Mucosa of rectum (tissue), 2 donors: ENCODE results near the gene TMOD2.

Experiments
- H3K27ac ChIP-seq, 2 donors: one replicate each; pipeline ENCODE4 v1.7.0; 2013; ENCODE audit warnings: inconsistent platforms in 2 of 2, low read depth in 2 of 2, low read length in 2 of 2
- H3K27me3 ChIP-seq, 2 donors: one replicate each; pipeline ENCODE4 v1.7.0; 2013; ENCODE audit warnings: low read length in 2 of 2; ENCODE audit not compliant: control insufficient read depth in 2 of 2, insufficient read depth in 2 of 2
- H3K36me3 ChIP-seq, 2 donors: one replicate each; pipeline ENCODE4 v1.7.0; 2013; ENCODE audit warnings: low read length in 2 of 2; ENCODE audit not compliant: control insufficient read depth in 2 of 2, insufficient read depth in 2 of 2
- H3K4me1 ChIP-seq, 2 donors: one replicate each; pipeline ENCODE4 v1.7.0; 2013; ENCODE audit warnings: low read length in 2 of 2, mild to moderate bottlenecking in 1 of 2; ENCODE audit not compliant: control insufficient read depth in 2 of 2, insufficient read depth in 2 of 2
- H3K4me3 ChIP-seq, 2 donors: one replicate each; pipeline ENCODE4 v1.7.0; 2013; ENCODE audit warnings: low read length in 2 of 2
- H3K9ac ChIP-seq, 2 donors: one replicate each; pipeline ENCODE4 v1.7.0; 2013; ENCODE audit warnings: low read length in 2 of 2, low read depth in 1 of 2, mild to moderate bottlenecking in 1 of 2
- H3K9me3 ChIP-seq, 2 donors: one replicate each; pipeline ENCODE4 v1.7.0; 2013; ENCODE audit warnings: low read length in 2 of 2; ENCODE audit not compliant: control insufficient read depth in 2 of 2
- donor health status: healthy.
- donor health status: Normal muscosa, but diverticular disease.

The TMOD2 gene

DNA sequence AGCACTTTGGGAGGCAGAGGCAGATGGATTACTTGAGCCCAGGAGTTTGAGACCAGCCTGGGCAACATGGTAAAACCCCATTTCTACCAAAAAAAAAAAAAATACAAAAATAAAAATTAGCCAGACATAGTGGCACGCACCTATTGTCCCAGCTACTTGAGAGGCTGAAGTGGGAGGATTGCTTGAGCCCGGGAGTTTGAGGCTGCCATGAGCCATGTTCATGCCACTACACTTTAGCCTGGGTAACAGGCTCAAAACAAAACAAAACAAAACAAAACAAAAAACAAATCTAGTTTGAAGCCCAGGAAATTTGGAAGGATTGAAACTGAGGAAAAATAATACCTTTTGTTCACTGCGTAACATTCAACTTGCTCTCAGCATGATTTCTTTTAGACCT is 94.7 kb downstream of the TMOD2 start:
- H3K36me3 ChIP-seq: no peaks in the 10 kb centered on the region
- no peaks in the 10 kb centered on the region for H3K9me3 ChIP-seq
- no peak overlapping the region for H3K4me3 ChIP-seq
- H3K9ac ChIP-seq: no peak overlapping the region
- H3K27ac ChIP-seq: no peak overlapping the region
- H3K4me1 ChIP-seq: peaks cover 11 to 16% of the 10 kb centered on the region in 2 donors
- H3K27me3 ChIP-seq: no peaks in the 10 kb centered on the region

DNA sequence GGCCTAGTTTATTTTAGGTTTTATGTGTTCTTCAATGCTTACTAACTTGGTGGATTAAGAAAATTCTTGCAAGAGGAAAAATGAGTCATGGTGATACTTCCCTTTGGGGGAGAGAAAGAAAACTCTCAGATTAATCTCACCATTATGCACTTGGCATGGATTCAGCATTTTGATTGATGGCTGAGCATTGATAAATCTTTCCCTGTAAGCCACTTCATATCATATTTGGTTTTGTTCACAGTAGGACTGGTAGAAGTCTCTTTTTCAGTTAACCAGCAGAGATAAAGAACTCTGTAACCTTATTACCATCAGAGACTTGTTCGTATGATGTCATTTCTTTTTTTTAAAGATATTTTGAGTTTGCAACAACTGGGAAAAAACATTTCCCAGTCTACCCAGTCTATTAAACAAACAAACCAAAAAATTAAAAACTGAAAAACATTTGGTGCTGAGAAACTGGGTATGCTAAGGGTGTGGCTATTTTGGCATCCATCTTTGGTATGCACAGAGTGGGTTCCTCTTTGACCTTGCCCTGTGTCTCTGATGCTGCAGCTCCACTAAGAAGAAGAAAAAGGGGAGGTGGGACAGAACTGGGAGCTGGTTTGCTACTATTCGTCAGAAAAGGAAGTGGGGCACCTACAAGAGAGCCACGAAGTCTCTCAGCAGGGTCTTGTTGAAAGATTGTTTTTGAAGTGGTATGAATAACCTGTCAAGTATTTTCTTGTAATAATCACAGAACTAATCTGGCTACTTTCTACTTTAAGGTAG is 95.2 kb downstream of the TMOD2 start:
- Histone ChIP-seq H3K27me3 (no peaks in the 10 kb centered on the region), H3K4me1 (peaks cover 11 to 16% of the 10 kb centered on the region in 2 donors), H3K9me3 (no peaks in the 10 kb centered on the region), H3K27ac (no peak overlapping the region), H3K4me3 (no peak overlapping the region), H3K9ac (no peak overlapping the region), H3K36me3 (no peaks in the 10 kb centered on the region)

- Histone ChIP-seq H3K9me3 (no peaks in the 10 kb centered on the region), H3K36me3 (no peaks in the 10 kb centered on the region), H3K27ac (no peak overlapping the region), H3K9ac (no peak overlapping the region), H3K4me1 (peaks cover 0 to 3% of the 10 kb centered on the region in 2 donors), H3K27me3 (no peaks in the 10 kb centered on the region), H3K4me3 (no peak overlapping the region)
Observed at GRCh38 chr15:51848811-51849210, 97.4 kb downstream of the TMOD2 start.

- Histone ChIP-seq H3K27ac (no peak overlapping the region), H3K36me3 (no peaks in the 10 kb centered on the region)
Observed at GRCh38 chr15:51849860-51850259, 98.5 kb downstream of the TMOD2 start.

DNA sequence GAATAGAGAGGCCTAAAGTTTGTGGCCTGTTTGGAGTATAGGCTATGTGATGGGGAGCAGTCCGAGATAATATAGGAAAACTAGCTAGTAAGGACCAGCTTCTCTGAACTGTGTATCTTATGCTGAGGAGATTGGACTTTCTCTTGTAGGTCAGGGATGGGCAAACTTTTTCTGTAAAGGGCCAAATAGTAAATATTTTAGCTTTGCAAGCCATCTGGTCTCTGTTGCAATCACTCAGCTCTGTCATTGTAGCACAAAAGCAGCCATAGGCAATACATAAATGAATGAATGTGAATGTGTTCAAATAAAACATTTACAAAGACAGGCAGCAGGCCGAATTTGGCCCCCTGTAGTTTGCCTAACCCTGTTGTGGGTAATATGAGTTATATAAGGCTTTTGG is 102.6 kb downstream of the TMOD2 start:
- H3K9me3 ChIP-seq: no peaks in the 10 kb centered on the region
- H3K4me1 ChIP-seq: peaks cover 0 to 2% of the 10 kb centered on the region in 2 donors
- H3K9ac ChIP-seq: no peak overlapping the region
- no peak overlapping the region for H3K27ac ChIP-seq
- H3K27me3 ChIP-seq: no peaks in the 10 kb centered on the region
- no peak overlapping the region for H3K4me3 ChIP-seq
- no peaks in the 10 kb centered on the region for H3K36me3 ChIP-seq

More at GRCh38 chr15:51849860-51850259, 98.5 kb downstream of the TMOD2 start:
- Histone ChIP-seq H3K9me3 (no peaks in the 10 kb centered on the region), H3K4me3 (no peak overlapping the region), H3K9ac (no peak overlapping the region), H3K4me1 (no peaks in the 10 kb centered on the region), H3K27me3 (no peaks in the 10 kb centered on the region)

DNA sequence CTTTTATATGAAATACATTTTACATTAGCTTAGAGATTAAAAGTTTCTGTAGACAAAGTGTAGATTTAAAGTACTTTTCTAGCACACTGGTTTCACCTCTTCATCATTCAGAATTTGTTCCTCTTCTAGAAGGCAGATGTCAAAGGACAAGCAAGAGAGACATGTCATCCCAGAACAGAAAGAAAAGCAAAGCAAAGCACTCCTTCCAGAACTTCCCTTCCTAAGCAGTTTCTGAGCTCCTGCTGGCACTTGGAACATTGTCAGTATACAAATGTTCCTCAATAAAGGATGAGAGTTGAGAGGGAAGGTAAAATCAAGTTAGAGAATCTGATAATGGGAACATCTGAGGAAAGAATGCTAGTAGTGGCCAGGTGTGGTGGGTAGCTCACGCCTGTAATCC is 104.2 kb downstream of the TMOD2 start:
- H3K4me3 ChIP-seq: no peak overlapping the region
- H3K36me3 ChIP-seq: no peaks in the 10 kb centered on the region
- peaks cover 0 to 2% of the 10 kb centered on the region in 2 donors for H3K4me1 ChIP-seq
- H3K9me3 ChIP-seq: no peaks in the 10 kb centered on the region
- no peak overlapping the region for H3K9ac ChIP-seq
- H3K27ac ChIP-seq: no peak overlapping the region
- no peaks in the 10 kb centered on the region for H3K27me3 ChIP-seq

GRCh38 chr15:51856714-51857380 is 105.5 kb downstream of the TMOD2 start:
- no peak overlapping the region for H3K9ac ChIP-seq

DNA sequence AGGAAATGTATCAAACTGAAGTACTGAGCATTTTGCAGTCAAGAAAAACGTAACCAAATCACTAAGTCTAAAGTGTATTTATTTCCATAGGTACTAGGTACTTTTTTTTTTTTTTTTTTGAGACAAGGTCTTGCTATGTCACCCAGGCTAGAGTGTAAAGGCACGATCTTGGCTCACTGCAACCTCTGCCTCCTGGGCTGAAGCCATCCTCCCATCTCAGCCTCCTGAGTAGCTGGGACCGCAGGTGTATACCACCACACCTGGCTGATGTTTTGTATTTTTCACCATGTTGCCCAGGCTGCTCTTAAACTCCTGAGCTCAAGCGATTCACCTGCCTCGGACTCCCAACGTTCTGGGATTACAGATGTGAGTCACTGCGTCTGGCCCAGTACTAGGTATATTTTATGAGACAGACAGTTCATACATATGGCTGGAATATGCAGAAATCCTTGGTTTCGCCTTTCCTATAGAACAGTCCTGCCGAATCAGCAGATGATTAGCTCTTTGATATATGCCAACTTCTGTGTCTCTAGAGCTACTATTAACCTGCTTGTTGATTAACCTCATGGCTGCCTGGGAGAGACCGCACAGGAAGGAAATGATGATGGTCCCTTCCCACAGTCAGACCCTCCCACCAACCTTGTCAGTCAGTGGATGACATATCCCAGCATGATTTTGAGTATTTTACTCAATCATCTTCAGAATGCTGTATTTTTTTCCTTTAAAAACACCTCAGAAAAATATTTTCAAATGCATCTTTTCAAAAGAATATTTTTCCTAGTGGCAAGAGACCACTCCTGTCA is 110.4 kb downstream of the TMOD2 start:
- H3K27ac ChIP-seq: no peak overlapping the region
- no peaks in the 10 kb centered on the region for H3K9me3 ChIP-seq

More at GRCh38 chr15:51856714-51857380, 105.5 kb downstream of the TMOD2 start:
- Histone ChIP-seq H3K4me1 (peaks cover 0 to 2% of the 10 kb centered on the region in 2 donors), H3K27me3 (no peaks in the 10 kb centered on the region), H3K36me3 (no peaks in the 10 kb centered on the region), H3K9me3 (no peaks in the 10 kb centered on the region), H3K27ac (no peak overlapping the region), H3K4me3 (no peak overlapping the region)

GRCh38 chr15:51863131-51863530 is 111.7 kb downstream of the TMOD2 start:
- Histone ChIP-seq H3K27ac (no peak overlapping the region), H3K9ac (no peak overlapping the region), H3K36me3 (peaks cover 26 to 31% of the 10 kb centered on the region in 2 donors), H3K9me3 (no peaks in the 10 kb centered on the region), H3K27me3 (no peaks in the 10 kb centered on the region), H3K4me1 (no peaks in the 10 kb centered on the region), H3K4me3 (no peak overlapping the region)

More for the DNA sequence above, 110.4 kb downstream of the TMOD2 start:
- Histone ChIP-seq H3K4me1 (no peaks in the 10 kb centered on the region), H3K36me3 (peaks cover 20 to 24% of the 10 kb centered on the region in 2 donors), H3K27me3 (no peaks in the 10 kb centered on the region), H3K4me3 (no peak overlapping the region), H3K9ac (no peak overlapping the region)
